Measurements from ENCODE around the gene RAPSN. TPM values are rescaled to one million over a fixed set of nuclear protein-coding genes. Genes with fewer than 3 reads are reported as not detected.

Gene RAPSN
- total RNA-seq, 2 experiments from 2014 or later, result not detected

- H3K79me2 ChIP-seq (ENCODE audit: insufficient read depth, low read depth, low read length), result peaks cover 50% of the 10 kb centered on the region
- no peak overlapping the region for H3K4me2 ChIP-seq (ENCODE audit: low read length)
- H3K36me3 ChIP-seq (ENCODE audit: insufficient read depth, low read length), result peaks cover 93% of the 10 kb centered on the region
- no peak for DNase-seq (ENCODE audit: low spot score)
- no peaks in the 10 kb centered on the region for H3K4me1 ChIP-seq (ENCODE audit: insufficient read depth, low read length, poor library complexity, severe bottlenecking)
- peaks cover 6% of the 10 kb centered on the region; the same call in 1 of the 2 replicates for H4K20me1 ChIP-seq (ENCODE audit: insufficient read depth, low read length)
- no peaks in the 10 kb centered on the region for H3K9me3 ChIP-seq (ENCODE audit: low read length)
- H3K4me3 ChIP-seq (ENCODE audit: low read depth, low read length, poor library complexity, severe bottlenecking), result no peak overlapping the region
- H2AFZ ChIP-seq (ENCODE audit: low read length), result no peak overlapping the region
- TF ChIP-seq CTCF (conservative IDR thresholded peaks at IDR 0.05; ENCODE audit: low read length), result no peak
- no peak overlapping the region for H3K27ac ChIP-seq (ENCODE audit: low read depth, low read length, poor library complexity, severe bottlenecking)
- no TSS peak for BruUV-seq (replicated peaks)
- intact Hi-C loops (cut with micrococcal nuclease; ENCODE audit: unreplicated experiment), result no loop called here
- no peaks in the 10 kb centered on the region for H3K9me2 ChIP-seq (ENCODE audit: insufficient read depth, low read length)
- ChIA-PET POLR2A (no interaction called here), CTCF (ENCODE audit: unreplicated experiment) (no interaction called here)
These were observed 47.9 kb upstream of the RAPSN start for GRCh38 chr11:47496808-47497207.

DNA sequence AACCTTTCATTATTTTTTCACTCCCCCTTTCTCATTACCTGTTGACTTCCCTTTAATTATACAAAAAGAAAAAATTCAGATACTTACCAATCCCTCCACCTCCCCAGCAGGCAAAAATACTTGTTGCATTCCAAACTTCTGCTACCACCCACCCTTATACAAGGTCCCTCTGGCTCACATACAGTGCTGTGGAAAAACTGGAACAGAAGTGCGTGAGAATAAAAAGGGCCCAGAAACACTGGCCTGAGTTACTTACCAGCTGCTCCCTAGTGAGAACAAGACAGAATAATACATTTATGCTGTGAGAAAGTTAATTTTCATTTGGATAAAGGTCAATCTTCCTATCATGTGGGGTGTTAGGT, 46.9 kb upstream of the RAPSN start:
- POLR2A ChIA-PET, result interaction anchor here (0.6 to 1.1 kb wide), 3 partner anchors 16 to 44 kb away, joined by 3 to 4 read pairs (median 3); no protein-coding TSS in a partner anchor

More for the DNA sequence above, 46.9 kb upstream of the RAPSN start:
- peaks cover 88% of the 10 kb centered on the region for H3K36me3 ChIP-seq (ENCODE audit: insufficient read depth, low read length)
- H2AFZ ChIP-seq (ENCODE audit: low read length), result no peak overlapping the region
- H3K9me3 ChIP-seq (ENCODE audit: low read length), result no peaks in the 10 kb centered on the region
- no peaks in the 10 kb centered on the region for H3K4me1 ChIP-seq (ENCODE audit: insufficient read depth, low read length, poor library complexity, severe bottlenecking)
- no peak overlapping the region for H3K4me2 ChIP-seq (ENCODE audit: low read length)
- no peak overlapping the region for H3K4me3 ChIP-seq (ENCODE audit: low read depth, low read length, poor library complexity, severe bottlenecking)
- no peak for TF ChIP-seq CTCF (conservative IDR thresholded peaks at IDR 0.05; ENCODE audit: low read length)
- no peak for TF ChIP-seq EZH2phosphoT487 (IDR thresholded peaks at IDR 0.05; ENCODE audit: borderline replicate concordance, low read depth, low read length)
- no peak for DNase-seq (ENCODE audit: low spot score)
- intact Hi-C loops (cut with micrococcal nuclease; ENCODE audit: unreplicated experiment), result no loop called here
- CTCF ChIA-PET (ENCODE audit: unreplicated experiment), result no interaction called here
- no peaks in the 10 kb centered on the region for H3K9me2 ChIP-seq (ENCODE audit: insufficient read depth, low read length)
- BruUV-seq (replicated peaks), result no TSS peak
- H3K79me2 ChIP-seq (ENCODE audit: insufficient read depth, low read depth, low read length), result peaks cover 48% of the 10 kb centered on the region; the same call in 1 of the 2 replicates
- H3K27ac ChIP-seq (ENCODE audit: low read depth, low read length, poor library complexity, severe bottlenecking), result no peak overlapping the region
- peaks cover 6% of the 10 kb centered on the region; the same call in 1 of the 2 replicates for H4K20me1 ChIP-seq (ENCODE audit: insufficient read depth, low read length)
